Endodermal cell (in vitro differentiated cells): ENCODE measurements around the gene SELENOF. TPM values are rescaled to one million over a fixed set of nuclear protein-coding genes. Genes with fewer than 3 reads are reported as not detected.

Experiments
- DNase-seq: peaks from one replicate; pipeline ENCODE4 v3.0.0-alpha.2; 2017
- H3K27ac ChIP-seq: 2 replicates; pipeline ENCODE4 v1.5.1; 2013; ENCODE audit warnings: mild to moderate bottlenecking, low read depth, low read length, moderate library complexity
- H3K27me3 ChIP-seq: 2 replicates; pipeline ENCODE4 v1.6.1; 2013; ENCODE audit warnings: mild to moderate bottlenecking, low read length, moderate library complexity; ENCODE audit not compliant: insufficient read depth, control insufficient read depth, poor library complexity, severe bottlenecking
- H3K36me3 ChIP-seq: 2 replicates; pipeline ENCODE4 v1.7.0; 2013; ENCODE audit warnings: mild to moderate bottlenecking, low read length, moderate library complexity; ENCODE audit not compliant: control insufficient read depth, insufficient read depth
- H3K4me1 ChIP-seq: one replicate; pipeline ENCODE4 v1.7.0; 2013; ENCODE audit warnings: low read length; ENCODE audit not compliant: control insufficient read depth, insufficient read depth
- H3K4me3 ChIP-seq: 2 replicates; pipeline ENCODE4 v1.5.1; 2013; ENCODE audit warnings: mild to moderate bottlenecking, low read length, moderate library complexity
- H3K9ac ChIP-seq: 2 replicates; pipeline ENCODE4 v1.6.1; 2013; ENCODE audit warnings: mild to moderate bottlenecking, low read length, moderate library complexity; ENCODE audit not compliant: poor library complexity, severe bottlenecking; ENCODE audit errors: extremely low read depth
- H3K9me3 ChIP-seq: 2 replicates; pipeline ENCODE4 v1.6.1; 2013; ENCODE audit warnings: mild to moderate bottlenecking, low read length, moderate library complexity; ENCODE audit not compliant: control insufficient read depth
- H3K27ac Mint-ChIP-seq: 2 replicates; pipeline ENCODE4 v1.8.0; 2020; ENCODE audit warnings: mixed read lengths
- H3K27me3 Mint-ChIP-seq: 2 replicates; pipeline ENCODE4 v1.8.0; 2021; ENCODE audit warnings: mild to moderate bottlenecking, mixed read lengths; ENCODE audit not compliant: insufficient read depth
- H3K36me3 Mint-ChIP-seq: 2 replicates; pipeline ENCODE4 v1.8.0; 2020; ENCODE audit warnings: low read depth, mixed read lengths
- H3K4me1 Mint-ChIP-seq: 2 replicates; pipeline ENCODE4 v1.8.0; 2020; ENCODE audit warnings: mixed read lengths
- H3K4me3 Mint-ChIP-seq: 2 replicates; pipeline ENCODE4 v1.8.0; 2020; ENCODE audit warnings: mild to moderate bottlenecking, moderate library complexity, mixed read lengths
- H3K9me3 Mint-ChIP-seq: 2 replicates; pipeline ENCODE4 v1.8.0; 2020; ENCODE audit warnings: mild to moderate bottlenecking, mixed read lengths
- CTCF ChIP-seq: fragments of 200-600 bp; sonication (generic); conservative IDR thresholded peaks from 2 replicates; pipeline ENCODE4 v1.5.0; 2021; ENCODE audit warnings: antibody characterized with exemption, mild to moderate bottlenecking
- WGBS, 2 experiments: methylation state at CpG; one replicate each; pipeline versions ENCODE4 v1.1.5 to v1.1.7; 2013; ENCODE audit warnings: missing lambda C conversion rate in 2 of 2, mixed read lengths in 1 of 2; ENCODE audit not compliant: insufficient coverage in 1 of 2, insufficient read length in 1 of 2; 5-methylcytosine and 5-hydroxymethylcytosine counted together
- total RNA-seq, 2 donors: library from RNA; stranded (reverse); fragmentation: NEBNext Ultra II Directional in 1 of 2; extraction: Animal tissue kit (Norgen Biotek cat#: 25700) in 1 of 2; gene quantifications; 2 replicates in 1 of 2; 3 replicates in 1 of 2; pipeline ENCODE4 v1.2.1, GENCODE V29; 2021

SELENOF gene
- total RNA-seq, 2 donors from 2014 or later = 140 to 166 TPM

- Histone ChIP-seq H3K4me1 (peaks cover 5% of the 10 kb centered on the region), H3K27ac (no peak overlapping the region), H3K27me3 (no peaks in the 10 kb centered on the region), H3K9ac (no peak overlapping the region), H3K4me3 (no peak overlapping the region), H3K36me3 (no peaks in the 10 kb centered on the region), H3K9me3 (peaks cover 12% of the 10 kb centered on the region)
- WGBS, 2 experiments = 83 to 92% methylated on average over 1 to 3 of the region's 3 CpGs
- peaks cover 30% of the 10 kb centered on the region for H3K4me1 Mint-ChIP-seq
- no peaks in the 10 kb centered on the region for H3K27me3 Mint-ChIP-seq
- H3K27ac Mint-ChIP-seq = no peak overlapping the region
- no peaks in the 10 kb centered on the region for H3K36me3 Mint-ChIP-seq
- H3K4me3 Mint-ChIP-seq = no peak overlapping the region
- no peak for DNase-seq
- H3K9me3 Mint-ChIP-seq = peaks cover 13% of the 10 kb centered on the region
- TF ChIP-seq CTCF = no peak
Measured at GRCh38 chr1:86829321-86829720, 84.6 kb downstream of the SELENOF start.

GRCh38 chr1:86828024-86828423 is 85.9 kb downstream of the SELENOF start:
- H3K36me3 ChIP-seq = no peaks in the 10 kb centered on the region
- H3K9me3 ChIP-seq = peaks cover 12% of the 10 kb centered on the region
- 67 to 80% methylated on average over 2 of the region's 3 CpGs for WGBS, 2 experiments
- Mint-ChIP-seq H3K4me1 (peaks cover 36% of the 10 kb centered on the region), H3K36me3 (no peaks in the 10 kb centered on the region), H3K27me3 (no peaks in the 10 kb centered on the region), H3K27ac (no peak overlapping the region), H3K9me3 (peaks cover 9% of the 10 kb centered on the region), H3K4me3 (no peak overlapping the region)
- DNase-seq = no peak
- no peak for TF ChIP-seq CTCF
- peaks cover 5% of the 10 kb centered on the region for H3K4me1 ChIP-seq
- no peak overlapping the region for H3K27ac ChIP-seq
- no peaks in the 10 kb centered on the region for H3K27me3 ChIP-seq
- no peak overlapping the region for H3K4me3 ChIP-seq
- no peak overlapping the region for H3K9ac ChIP-seq

- no peaks in the 10 kb centered on the region for H3K27me3 ChIP-seq
- H3K9ac ChIP-seq = no peak overlapping the region
- peaks cover 40% of the 10 kb centered on the region for H3K4me1 Mint-ChIP-seq
- peak overlapping the region; percentile 6 for H3K27ac Mint-ChIP-seq
- no peak overlapping the region for H3K4me3 Mint-ChIP-seq
- no peak for TF ChIP-seq CTCF
- no peaks in the 10 kb centered on the region for H3K36me3 Mint-ChIP-seq
- H3K27me3 Mint-ChIP-seq = no peaks in the 10 kb centered on the region
- H3K9me3 Mint-ChIP-seq = peaks cover 9% of the 10 kb centered on the region
- DNase-seq = no peak
- no peaks in the 10 kb centered on the region for H3K36me3 ChIP-seq
- H3K4me3 ChIP-seq = no peak overlapping the region
- H3K4me1 ChIP-seq = peaks cover 4% of the 10 kb centered on the region
- peaks cover 12% of the 10 kb centered on the region for H3K9me3 ChIP-seq
- H3K27ac ChIP-seq = no peak overlapping the region
Measured at GRCh38 chr1:86826856-86827255, 87.1 kb downstream of the SELENOF start.
